GM19324 (cell line): Measurements from ENCODE around the gene WHAMM.
"Not testable (repeated sequence)": the region's sequence is repeated elsewhere in the genome, so short reads cannot be mapped to it uniquely, and the experiment has no call there.

Experiments
- ATAC-seq: cut with Tn5 transposase; IDR thresholded peaks from one replicate; pipeline ENCODE4 v1.9.1; 2021; ENCODE audit warnings: mild to moderate bottlenecking, moderate library complexity; ENCODE audit not compliant: unreplicated experiment, low FRiP score

WHAMM gene, protein sequence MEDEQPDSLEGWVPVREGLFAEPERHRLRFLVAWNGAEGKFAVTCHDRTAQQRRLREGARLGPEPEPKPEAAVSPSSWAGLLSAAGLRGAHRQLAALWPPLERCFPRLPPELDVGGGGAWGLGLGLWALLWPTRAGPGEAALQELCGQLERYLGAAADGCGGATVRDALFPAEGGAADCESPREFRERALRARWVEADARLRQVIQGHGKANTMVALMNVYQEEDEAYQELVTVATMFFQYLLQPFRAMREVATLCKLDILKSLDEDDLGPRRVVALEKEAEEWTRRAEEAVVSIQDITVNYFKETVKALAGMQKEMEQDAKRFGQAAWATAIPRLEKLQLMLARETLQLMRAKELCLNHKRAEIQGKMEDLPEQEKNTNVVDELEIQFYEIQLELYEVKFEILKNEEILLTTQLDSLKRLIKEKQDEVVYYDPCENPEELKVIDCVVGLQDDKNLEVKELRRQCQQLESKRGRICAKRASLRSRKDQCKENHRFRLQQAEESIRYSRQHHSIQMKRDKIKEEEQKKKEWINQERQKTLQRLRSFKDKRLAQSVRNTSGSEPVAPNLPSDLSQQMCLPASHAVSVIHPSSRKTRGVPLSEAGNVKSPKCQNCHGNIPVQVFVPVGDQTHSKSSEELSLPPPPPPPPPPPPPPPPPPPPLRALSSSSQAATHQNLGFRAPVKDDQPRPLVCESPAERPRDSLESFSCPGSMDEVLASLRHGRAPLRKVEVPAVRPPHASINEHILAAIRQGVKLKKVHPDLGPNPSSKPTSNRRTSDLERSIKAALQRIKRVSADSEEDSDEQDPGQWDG

GRCh38 chr15:82809308-82810060 is at the start of gene WHAMM:
WHAMM (plus strand) TSS chr15:82809628; CDS start chr15:82809727, 99 bp downstream.
- ATAC-seq = peak; percentile 90

DNA sequence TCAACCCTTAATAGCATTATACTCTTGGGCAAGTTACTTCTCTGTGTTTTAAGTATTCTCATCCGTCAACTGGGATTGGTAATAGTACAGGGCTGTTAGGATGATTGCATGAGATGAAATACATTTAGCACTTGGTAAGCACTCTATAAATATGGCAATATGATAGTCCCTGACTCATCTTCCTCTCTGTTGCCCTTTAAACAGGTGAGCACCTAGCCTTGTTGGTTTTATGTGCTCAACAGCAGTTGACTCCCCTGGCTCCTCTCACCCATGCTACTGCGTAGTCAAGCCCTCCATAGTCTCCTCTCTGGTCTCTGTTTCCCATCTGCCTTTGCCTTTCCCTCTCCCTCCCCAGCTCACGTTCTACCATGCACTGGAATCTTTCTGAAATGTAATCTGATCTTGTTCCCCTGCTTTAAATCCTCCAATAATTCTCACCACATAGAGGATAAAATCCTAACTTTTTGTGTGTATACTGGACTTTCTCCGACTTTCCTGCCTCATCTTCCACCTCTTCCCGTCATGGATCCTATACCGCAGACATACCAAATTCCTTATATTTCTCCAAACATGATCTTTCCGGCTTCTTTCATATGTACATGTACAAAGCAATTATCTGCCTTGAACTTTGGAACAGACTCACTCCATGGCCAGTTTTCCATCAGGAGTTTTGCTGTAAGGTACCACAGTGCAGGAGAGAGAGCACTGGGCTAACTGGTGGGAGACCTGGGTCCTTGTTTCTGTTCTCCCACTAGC is 45.9 kb upstream of the WHAMM start:
- no peak for ATAC-seq

GRCh38 chr15:82764117-82764490 is 45.3 kb upstream of the WHAMM start:
- no peak for ATAC-seq

GRCh38 chr15:82764740-82765139 is 44.7 kb upstream of the WHAMM start:
- ATAC-seq = no peak

DNA sequence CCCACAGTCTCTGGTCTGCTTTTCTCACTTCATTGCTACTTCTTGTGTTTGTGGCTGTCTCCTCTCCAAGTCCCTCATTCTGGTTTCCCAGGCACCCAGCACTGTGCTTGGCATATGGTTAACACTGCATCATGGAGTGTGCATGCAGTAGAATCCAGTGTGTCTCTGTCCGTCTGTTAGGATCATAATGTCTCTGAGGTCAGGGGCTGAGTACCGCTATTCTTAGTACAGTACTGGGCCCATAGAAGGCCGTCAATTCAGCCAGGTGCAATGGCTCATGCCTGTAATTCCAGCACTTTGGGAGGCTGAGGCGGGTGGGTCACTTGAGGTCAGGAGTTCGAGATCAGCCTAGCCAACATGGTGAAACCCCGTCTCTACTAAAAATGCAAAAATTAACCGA is 43.2 kb upstream of the WHAMM start:
- ATAC-seq = not testable (repeated sequence)

GRCh38 chr15:82767163-82767829 is 42.1 kb upstream of the WHAMM start:
- ATAC-seq = no peak

DNA sequence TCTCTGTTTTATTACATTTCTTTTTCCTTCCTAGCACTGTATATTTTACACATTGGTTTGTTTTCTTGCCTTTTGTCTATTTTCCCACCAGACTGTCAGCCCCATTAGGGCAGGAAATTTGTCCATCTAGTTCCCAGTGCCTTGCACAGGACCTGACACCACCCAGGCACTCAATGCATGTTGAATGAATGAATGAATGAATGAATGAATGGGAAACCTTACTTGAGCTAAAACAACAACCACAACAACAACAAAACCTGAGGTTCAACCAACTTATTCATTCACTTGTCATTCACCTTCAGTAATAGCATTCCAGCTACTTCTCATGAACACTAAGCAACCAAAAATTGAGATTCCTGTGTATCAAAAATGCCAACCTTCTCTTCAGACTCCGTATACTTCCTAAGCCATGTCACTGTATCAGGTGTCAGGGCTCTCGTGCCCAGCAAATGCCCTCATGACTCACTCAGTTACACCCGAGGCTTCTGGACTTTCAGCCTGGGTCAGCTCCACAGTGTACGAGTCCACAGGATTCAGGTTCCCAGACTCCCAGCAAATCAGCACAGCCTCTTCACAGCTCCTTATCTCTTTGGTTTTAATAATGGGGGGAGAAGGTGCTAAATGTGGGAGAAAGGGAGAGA is 40.9 kb upstream of the WHAMM start:
- no peak for ATAC-seq

DNA sequence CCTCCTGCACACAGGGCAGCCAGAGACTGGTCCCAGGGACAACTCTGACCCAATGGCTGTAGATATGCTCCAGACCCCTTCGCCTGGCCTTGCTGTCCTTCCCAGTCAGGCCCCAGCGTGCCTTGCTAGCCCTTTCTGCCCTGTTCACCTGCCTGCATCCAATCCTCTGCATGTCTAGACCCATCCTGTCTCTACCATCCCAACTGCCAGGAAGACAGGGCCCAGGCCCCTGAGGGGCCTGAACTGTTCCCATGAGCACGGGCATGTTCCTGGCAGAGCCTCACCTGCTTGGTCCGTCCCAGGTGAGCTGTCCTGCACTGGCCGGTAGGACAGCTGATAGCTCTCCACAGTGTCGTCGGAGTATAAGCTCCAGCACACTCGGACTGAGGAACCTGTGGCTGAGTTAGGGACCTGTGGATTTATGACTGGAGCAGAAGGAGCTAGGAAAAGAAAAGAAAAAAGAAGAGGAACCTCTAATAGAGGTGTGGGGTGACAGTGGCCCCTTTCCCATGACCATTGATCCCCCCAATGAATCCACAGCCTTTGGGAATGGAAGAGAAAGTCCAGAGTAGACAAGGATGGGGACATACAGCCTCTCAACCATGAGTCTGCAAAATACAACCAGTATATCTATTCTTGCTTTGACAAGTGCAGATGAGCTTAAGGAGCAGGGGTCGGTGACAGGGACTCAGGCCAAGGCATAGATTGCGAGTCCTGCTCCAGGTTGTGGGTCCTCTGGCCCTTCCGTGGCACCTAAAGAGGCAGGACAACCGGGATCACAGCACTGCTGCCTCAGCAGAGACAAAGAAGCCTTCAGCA is 37.4 kb upstream of the WHAMM start:
- ATAC-seq = no peak

- no peak for ATAC-seq
Measured at GRCh38 chr15:82774496-82774895, 34.9 kb upstream of the WHAMM start.

GRCh38 chr15:82778755-82779154 is 30.7 kb upstream of the WHAMM start:
- ATAC-seq = no peak

GRCh38 chr15:82781349-82781748 is 28.1 kb upstream of the WHAMM start:
- ATAC-seq = no peak

DNA sequence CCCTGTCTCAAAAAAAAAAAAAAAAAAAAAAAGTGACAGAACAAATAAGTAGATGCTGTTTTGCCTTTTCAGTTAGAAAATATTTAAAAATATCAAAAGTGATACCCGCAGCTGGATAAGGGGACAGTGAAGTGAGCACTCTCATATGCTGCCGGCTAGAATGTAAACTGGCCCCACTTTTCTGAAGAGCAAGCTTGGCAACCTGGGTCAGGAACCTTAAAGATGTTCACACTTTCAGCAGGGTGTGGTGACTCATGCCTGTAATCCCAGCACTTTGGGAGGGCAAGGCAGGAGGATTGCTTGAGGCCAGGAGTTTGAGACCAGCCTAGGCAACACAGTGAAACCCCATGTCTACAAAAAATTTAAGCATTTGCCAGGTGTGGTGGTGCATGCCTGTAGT is 20.9 kb upstream of the WHAMM start:
- ATAC-seq = no peak

DNA sequence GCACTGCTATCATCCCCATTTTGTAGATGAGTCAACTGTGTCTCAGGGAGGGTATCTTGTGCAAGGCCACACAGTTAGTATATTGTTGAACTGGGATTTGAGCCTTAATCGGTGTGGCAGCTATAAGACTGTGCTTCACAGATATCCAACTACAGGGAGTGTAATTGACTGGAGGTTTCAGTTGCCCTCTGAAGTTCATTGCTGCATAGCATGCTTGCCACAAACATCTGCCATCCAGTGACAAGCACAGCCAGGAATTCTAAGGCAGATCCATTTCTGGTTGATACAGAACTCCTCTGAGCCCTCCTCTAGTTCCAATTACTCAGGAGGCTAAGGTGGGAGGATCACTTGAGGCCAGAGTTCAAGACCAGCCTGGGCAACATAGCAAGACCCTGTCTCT is 19.9 kb upstream of the WHAMM start:
- ATAC-seq = no peak

- ATAC-seq = no peak
Measured at GRCh38 chr15:82790321-82790720, 19.1 kb upstream of the WHAMM start.

GRCh38 chr15:82792068-82792467 is 17.4 kb upstream of the WHAMM start:
- ATAC-seq = no peak

DNA sequence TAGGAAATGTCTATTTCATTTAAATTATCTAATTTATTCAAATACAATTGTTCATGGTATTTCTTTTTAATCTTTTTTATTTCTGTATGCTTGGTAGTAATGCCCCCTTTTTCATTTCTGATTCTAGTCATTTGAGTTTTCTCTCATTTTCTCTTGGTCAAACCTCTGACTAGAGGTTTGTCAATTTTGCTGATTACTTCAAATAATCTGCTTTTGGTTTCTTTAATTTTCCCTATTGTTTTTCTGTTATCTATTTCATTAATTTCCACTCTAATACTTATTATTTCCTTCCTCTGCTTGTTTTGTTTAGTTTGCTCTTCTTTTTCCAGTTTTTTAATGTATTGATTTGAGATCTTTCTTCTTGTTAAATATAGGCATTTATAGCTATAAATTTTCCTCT is 15.7 kb upstream of the WHAMM start:
- ATAC-seq = no peak

DNA sequence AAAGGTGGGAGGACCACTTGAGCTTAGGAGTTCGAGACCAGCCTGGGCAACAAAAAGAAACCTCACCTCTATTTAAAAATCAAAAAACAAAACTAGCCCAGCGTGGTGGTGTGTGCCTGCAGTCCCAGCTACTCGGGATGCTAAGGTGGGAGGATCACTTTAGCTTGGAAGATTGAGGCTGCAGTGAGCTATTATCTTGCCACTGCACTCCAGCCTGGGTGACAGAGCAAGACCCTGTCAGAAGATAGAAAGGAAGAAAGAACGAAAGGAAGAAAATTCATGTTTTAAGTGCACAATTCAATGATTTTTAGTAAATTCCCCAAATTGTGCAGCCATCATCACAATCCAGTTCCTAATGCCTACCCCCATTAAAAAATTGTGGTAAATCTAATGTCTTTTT is 11.3 kb upstream of the WHAMM start:
- no peak for ATAC-seq

GRCh38 chr15:82798531-82799166 is 10.8 kb upstream of the WHAMM start:
- ATAC-seq = no peak
